Fibroblast of skin of left quadriceps (primary cell): Measurements from ENCODE around the gene ABCC1.
"Not testable (repeated sequence)": the region's sequence is repeated elsewhere in the genome, so short reads cannot be mapped to it uniquely, and the experiment has no call there.

ENCODE experiments used
- DNase-seq, 2 experiments: peaks; one replicate each; pipeline ENCODE4 v3.0.0-alpha.2; 2013; ENCODE audit warnings: low read depth in 2 of 2

The ABCC1 gene

GRCh38 chr16:16184594-16184993 is 235.2 kb downstream of the ABCC1 start:
- DNase-seq = no peak

GRCh38 chr16:16185095-16185494 is 235.7 kb downstream of the ABCC1 start:
- no peak for DNase-seq

GRCh38 chr16:16186820-16187219 is 237.4 kb downstream of the ABCC1 start:
- DNase-seq = no peak

- DNase-seq = no peak
These were observed 239.4 kb downstream of the ABCC1 start for GRCh38 chr16:16188827-16189226.

- DNase-seq = no peak
These were observed 240.4 kb downstream of the ABCC1 start for GRCh38 chr16:16189842-16190241.

- DNase-seq = no peak
These were observed 241.1 kb downstream of the ABCC1 start for GRCh38 chr16:16190546-16190945.

- not testable (repeated sequence) for DNase-seq
These were observed 241.6 kb downstream of the ABCC1 start for GRCh38 chr16:16190966-16191365.

- DNase-seq = no peak
These were observed 242.2 kb downstream of the ABCC1 start for GRCh38 chr16:16191493-16192167.
